Panc1 (cell line): ENCODE results near the gene AQP5. TPM values are rescaled to one million over a fixed set of nuclear protein-coding genes. Genes with fewer than 3 reads are reported as not detected.

Experiments
- ATAC-seq: fragments of 200-7000 bp; cut with Tn5 transposase; 2 replicates; pipeline ENCODE4 v1.9.1; 2020; ENCODE audit warnings: mild to moderate bottlenecking, moderate library complexity
- BruUV-seq: library from RNA; stranded (reverse); fragments of 400-500 nt; replicated peaks from 2 replicates; lab custom pipeline; 2021; lab: Mats Ljungman, UMichigan
- CTCF ChIA-PET: fragments of 300-600 bp; sonication (Branson Sonifier 250); formaldehyde crosslinking; loops from one replicate; lab custom pipeline; 2022; ENCODE audit warnings: antibody characterized with exemption; lab: Charles Lee
- POLR2A ChIA-PET: fragments of 300-600 bp; sonication (Branson Sonifier 250); formaldehyde crosslinking; loops from one replicate; lab custom pipeline; 2022; ENCODE audit warnings: antibody characterized with exemption; lab: Charles Lee
- DNase-seq: peaks from one replicate; pipeline ENCODE4 v3.0.0-alpha.2; 2010; ENCODE audit warnings: low read depth, low spot score
- H3K27ac ChIP-seq: 2 replicates; pipeline ENCODE4 v1.5.1; 2011; ENCODE audit warnings: mild to moderate bottlenecking, low read length, inconsistent platforms
- H3K27me3 ChIP-seq: fragments of 200-500 bp; sonication (Bioruptor generic); 2 replicates; pipeline ENCODE4 v1.6.0; 2014; ENCODE audit warnings: low read length, inconsistent platforms; ENCODE audit not compliant: control insufficient read depth, insufficient read depth
- H3K36me3 ChIP-seq: fragments of 200-500 bp; sonication (Bioruptor generic); 2 replicates; pipeline ENCODE4 v1.5.1; 2014; ENCODE audit warnings: inconsistent platforms, mild to moderate bottlenecking, low read length, moderate library complexity; ENCODE audit not compliant: control insufficient read depth, insufficient read depth
- H3K4me1 ChIP-seq: 2 replicates; pipeline ENCODE4 v1.5.1; 2011; ENCODE audit warnings: inconsistent platforms, mild to moderate bottlenecking, low read length, moderate library complexity; ENCODE audit not compliant: control insufficient read depth, insufficient read depth
- H3K4me3 ChIP-seq, 2 experiments: 2 replicates each; pipeline ENCODE4 v1.5.1; 2011 to 2012; ENCODE audit warnings: low read depth in 2 of 2, low read length in 2 of 2, mild to moderate bottlenecking in 2 of 2, inconsistent platforms in 1 of 2, moderate library complexity in 1 of 2
- H3K9me3 ChIP-seq: fragments of 200-500 bp; sonication (Bioruptor generic); 2 replicates; pipeline ENCODE4 v1.5.1; 2014; ENCODE audit warnings: low read depth, mild to moderate bottlenecking, inconsistent platforms, low read length, moderate library complexity; ENCODE audit not compliant: control insufficient read depth, insufficient read depth
- CTCF ChIP-seq: fragments of 450-650 bp; IDR thresholded peaks from 2 replicates; pipeline ENCODE4 v1.5.1; 2017; ENCODE audit warnings: mild to moderate bottlenecking
- POLR2AphosphoS5 ChIP-seq: IDR thresholded peaks from 2 replicates; pipeline ENCODE4 v1.6.1; 2012; ENCODE audit warnings: mild to moderate bottlenecking, low read depth, low read length, moderate library complexity
- REST ChIP-seq, 2 experiments: IDR thresholded peaks; 2 replicates each; pipeline ENCODE4 v1.6.1; 2011 to 2012; ENCODE audit warnings: low read depth in 2 of 2, control low read depth in 1 of 2, low read length in 1 of 2, mild to moderate bottlenecking in 1 of 2, moderate library complexity in 1 of 2; ENCODE audit not compliant: insufficient read depth in 1 of 2
- SIN3A ChIP-seq: IDR thresholded peaks from 2 replicates; pipeline ENCODE4 v1.6.1; 2012; ENCODE audit warnings: low read depth, mild to moderate bottlenecking, low read length, moderate library complexity, borderline replicate concordance; ENCODE audit not compliant: insufficient read depth
- TCF7L2 ChIP-seq: IDR thresholded peaks from 2 replicates; pipeline ENCODE4 v1.6.1; 2011; ENCODE audit warnings: mild to moderate bottlenecking, low read depth, low read length, inconsistent platforms
- in situ Hi-C: cut with HindIII; loops from 2 replicates; pipeline ENCODE4 v1.10.0; 2016; ENCODE audit warnings: low sequenced_read_pairs, low pct_unique_long_range_greater_than_20kb
- intact Hi-C: fragments of 100-400 bp; cut with micrococcal nuclease; formaldehyde crosslinking; loops from one replicate; pipeline ENCODE4 v1.10.0; 2022; ENCODE audit not compliant: unreplicated experiment
- total RNA-seq: library from RNA; stranded (reverse); gene quantifications from one replicate; pipeline ENCODE4 v1.2.1, GENCODE V29; 2021; ENCODE audit not compliant: unreplicated experiment

AQP5 gene
- total RNA-seq, 1 experiment from 2014 or later: 0.72 TPM

DNA sequence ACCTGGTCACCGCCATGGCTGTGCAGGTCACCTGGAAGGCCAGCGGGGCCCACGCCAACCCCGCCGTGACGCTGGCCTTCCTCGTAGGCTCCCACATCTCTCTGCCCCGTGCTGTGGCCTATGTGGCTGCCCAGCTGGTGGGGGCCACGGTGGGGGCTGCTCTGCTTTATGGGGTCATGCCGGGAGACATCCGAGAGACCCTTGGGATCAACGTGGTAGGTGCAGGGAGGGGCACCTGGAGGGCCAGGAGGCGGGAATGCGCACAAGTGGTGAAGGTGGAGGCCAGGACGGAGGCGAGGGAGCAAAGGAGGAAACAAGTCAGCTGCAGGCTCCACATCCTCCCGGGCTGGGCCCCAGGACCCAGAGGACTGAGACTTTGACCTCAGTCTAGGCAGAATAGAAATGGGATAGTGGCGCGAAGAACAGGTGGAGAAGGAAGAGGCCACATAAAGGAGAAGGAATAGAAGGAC, 11.7 kb downstream of the AQP5 start:
- H3K27me3 ChIP-seq: no peaks in the 10 kb centered on the region
- BruUV-seq: no TSS peak
- peaks cover 17% of the 10 kb centered on the region; the same call in 1 of the 2 replicates for H3K4me1 ChIP-seq
- ChIA-PET CTCF (no interaction called here), POLR2A (no interaction called here)
- TF ChIP-seq REST (IDR thresholded peaks at IDR 0.05; ENCODE audit: insufficient read depth in 1 of 2, low read depth in 2 of 2, low read length in 1 of 2) (no peak), CTCF (no peak), SIN3A (no peak), TCF7L2 (no peak), POLR2AphosphoS5 (no peak)
- in situ Hi-C loops (no loop called here), intact Hi-C loops (no loop called here)
- H3K4me3 ChIP-seq: no peak overlapping the region
- DNase-seq: no peak
- no peak overlapping the region for H3K27ac ChIP-seq
- H3K36me3 ChIP-seq: no peaks in the 10 kb centered on the region
- H3K9me3 ChIP-seq: no peaks in the 10 kb centered on the region
- ATAC-seq: no peak

GRCh38 chr12:49974231-49974675, 12.6 kb downstream of the AQP5 start:
- Histone ChIP-seq H3K27me3 (no peaks in the 10 kb centered on the region), H3K4me1 (peaks cover 17% of the 10 kb centered on the region; the same call in 1 of the 2 replicates), H3K36me3 (no peaks in the 10 kb centered on the region), H3K4me3 (no peak overlapping the region), H3K27ac (no peak overlapping the region), H3K9me3 (no peaks in the 10 kb centered on the region)
- no TSS peak for BruUV-seq
- in situ Hi-C loops (no loop called here), intact Hi-C loops (no loop called here)
- TF ChIP-seq CTCF (peak; percentile 78), POLR2AphosphoS5 (no peak), TCF7L2 (no peak), REST (IDR thresholded peaks at IDR 0.05; ENCODE audit: insufficient read depth in 1 of 2, low read depth in 2 of 2, low read length in 1 of 2) (no peak), SIN3A (no peak)
- no peak for DNase-seq
- POLR2A ChIA-PET: no interaction called here
- peak; percentile 82 for ATAC-seq
- CTCF ChIA-PET: interaction anchor here (0.5 to 1.0 kb wide), 4 partner anchors 65 to 108 kb away, joined by 3 to 13 read pairs (median 4); no protein-coding TSS in a partner anchor
